GM12801 (cell line): ENCODE measurements around the gene LAIR1.

Experiments
- CTCF ChIP-seq: IDR thresholded peaks from one replicate; pipeline ENCODE4 v1.5.1; 2011; ENCODE audit warnings: control low read depth; ENCODE audit not compliant: insufficient read length; ENCODE audit errors: extremely low read depth

The LAIR1 gene

GRCh38 chr19:54310543-54310942, 54.2 kb downstream of the LAIR1 start:
- TF ChIP-seq CTCF, result no peak

- TF ChIP-seq CTCF, result no peak
Observed at GRCh38 chr19:54309811-54310210, 54.9 kb downstream of the LAIR1 start.

- TF ChIP-seq CTCF, result no peak
Observed at GRCh38 chr19:54307389-54308020, 57.2 kb downstream of the LAIR1 start.

- TF ChIP-seq CTCF, result no peak
Observed at GRCh38 chr19:54305141-54305540, 59.6 kb downstream of the LAIR1 start.

- TF ChIP-seq CTCF, result no peak
Observed at GRCh38 chr19:54302257-54302656, 62.5 kb downstream of the LAIR1 start.
